Endothelial cell of umbilical vein (primary cell): ENCODE results near the gene LRP1. TPM values are rescaled to one million over a fixed set of nuclear protein-coding genes. Genes with fewer than 3 reads are reported as not detected.
A peak's percentile ranks its signal among the peaks of the same experiment; 100 is the strongest.

Source experiments
- BruUV-seq: library from RNA; stranded (reverse); fragments of 400-500 nt; replicated peaks from 2 replicates; lab custom pipeline; 2021; lab: Mats Ljungman, UMichigan
- CTCF ChIA-PET: fragments of 300-600, 350-600 bp; sonication (Branson Sonifier 250); formaldehyde crosslinking; loops from one replicate; lab custom pipeline; 2021; ENCODE audit warnings: antibody characterized with exemption, inconsistent platforms; lab: Charles Lee
- POLR2A ChIA-PET: fragments of 300-600, 350-600 bp; sonication (Branson Sonifier 250); formaldehyde crosslinking; loops from one replicate; lab custom pipeline; 2021; ENCODE audit warnings: antibody characterized with exemption, inconsistent platforms; lab: Charles Lee
- DNase-seq: peaks from one replicate; pipeline ENCODE4 v3.0.0-alpha.2; 2011; ENCODE audit warnings: low read depth, low spot score
- FAIRE-seq: peaks from 2 replicates; lab custom pipeline; 2011; peaks lifted over from hg19 to GRCh38; lab: Jason Lieb, UNC
- H2AFZ ChIP-seq: 2 replicates; pipeline ENCODE4 v1.6.0; 2012; ENCODE audit warnings: low read depth, low read length, control low read depth, inconsistent platforms
- H3K27ac ChIP-seq: 2 replicates; pipeline ENCODE4 v1.5.1; 2011; ENCODE audit warnings: low read depth, mild to moderate bottlenecking, control low read depth, low read length, moderate library complexity; ENCODE audit not compliant: insufficient read depth
- H3K27me3 ChIP-seq, 2 experiments: 2 replicates each; pipeline versions ENCODE4 v1.6.0 to v1.6.1; 2011; ENCODE audit warnings: low read length in 2 of 2, mixed read lengths in 1 of 2; ENCODE audit not compliant: control insufficient read depth in 2 of 2, insufficient read depth in 2 of 2
- H3K36me3 ChIP-seq, 2 experiments: 2 replicates in 1 of 2; 3 replicates in 1 of 2; pipeline ENCODE4 v1.5.1; 2011; ENCODE audit warnings: low read length in 2 of 2, mild to moderate bottlenecking in 1 of 2, moderate library complexity in 1 of 2; ENCODE audit not compliant: control insufficient read depth in 2 of 2, insufficient read depth in 2 of 2; ENCODE audit errors: extremely low read depth in 1 of 2
- H3K4me1 ChIP-seq: 3 replicates; pipeline ENCODE4 v1.5.1; 2011; ENCODE audit warnings: mild to moderate bottlenecking, low read length; ENCODE audit not compliant: control insufficient read depth, insufficient read depth; ENCODE audit errors: extremely low read depth
- H3K4me2 ChIP-seq: 2 replicates; pipeline ENCODE4 v1.6.1; 2011; ENCODE audit warnings: low read length, control low read depth, mixed read lengths; ENCODE audit not compliant: insufficient read depth
- H3K4me3 ChIP-seq, 3 experiments: fragments of 200-600 bp in 1 of 3; sonication (generic), shearing (Covaris generic) in 1 of 3; replicated peaks in 1 of 3; 2 replicates each; pipeline ENCODE4 v1.5.1; 2011 to 2016; ENCODE audit warnings: control low read depth in 3 of 3, low read length in 3 of 3, mild to moderate bottlenecking in 2 of 3, inconsistent platforms in 1 of 3, low read depth in 1 of 3, moderate library complexity in 1 of 3; ENCODE audit not compliant: insufficient read depth in 1 of 3
- H3K79me2 ChIP-seq: 2 replicates; pipeline ENCODE4 v1.6.0; 2012; ENCODE audit warnings: low read length, inconsistent platforms; ENCODE audit not compliant: control insufficient read depth, insufficient read depth
- H3K9ac ChIP-seq: replicated peaks from 2 replicates; pipeline ENCODE3; 2011; ENCODE audit warnings: low read length, control low read depth; ENCODE audit not compliant: insufficient read depth; ENCODE audit errors: extremely low read depth
- H3K9me1 ChIP-seq: replicated peaks from 3 replicates; pipeline ENCODE4 v1.6.0; 2011; ENCODE audit warnings: mild to moderate bottlenecking, low read length; ENCODE audit not compliant: control insufficient read depth, insufficient read depth; ENCODE audit errors: extremely low read depth
- H3K9me3 ChIP-seq: replicated peaks from 2 replicates; pipeline ENCODE4 v1.5.1; 2012; ENCODE audit warnings: low read length, inconsistent platforms; ENCODE audit not compliant: control insufficient read depth, insufficient read depth
- H4K20me1 ChIP-seq: replicated peaks from 2 replicates; pipeline ENCODE3; 2011; ENCODE audit warnings: mild to moderate bottlenecking, low read length; ENCODE audit not compliant: control insufficient read depth, insufficient read depth; ENCODE audit errors: extremely low read depth
- CTCF ChIP-seq, 2 donors: IDR thresholded peaks; 1 replicate in 1 of 2; 2 replicates in 1 of 2; pipeline ENCODE4 v1.5.1; 2011; ENCODE audit warnings: low read length in 2 of 2, mild to moderate bottlenecking in 2 of 2, moderate library complexity in 2 of 2, control low read depth in 1 of 2, inconsistent platforms in 1 of 2, low read depth in 1 of 2; ENCODE audit not compliant: insufficient read depth in 1 of 2; ENCODE audit errors: extremely low read depth in 1 of 2
- EZH2 ChIP-seq: IDR thresholded peaks from 2 replicates; pipeline ENCODE4 v1.6.1; 2012; ENCODE audit warnings: borderline replicate concordance, low read depth, mild to moderate bottlenecking, moderate library complexity, low read length, inconsistent platforms; ENCODE audit not compliant: severe bottlenecking
- FOS ChIP-seq: IDR thresholded peaks from 2 replicates; pipeline ENCODE4 v1.6.1; 2011; ENCODE audit warnings: mild to moderate bottlenecking, low read length, moderate library complexity, borderline replicate concordance; ENCODE audit not compliant: insufficient read depth
- POLR2A ChIP-seq: IDR thresholded peaks from 2 replicates; pipeline ENCODE4 v1.6.1; 2012; ENCODE audit warnings: low read depth, mild to moderate bottlenecking, control low read depth, low read length
- dilution Hi-C: fragments of 300-500 bp; cut with MboI; formaldehyde crosslinking; loops from one replicate; pipeline ENCODE4 v1.15.0; 2019; ENCODE audit warnings: low sequenced_read_pairs; ENCODE audit not compliant: extremely low pct_ligation_motif_present
- intact Hi-C: fragments of 100-400 bp; cut with micrococcal nuclease; formaldehyde crosslinking; loops from one replicate; pipeline ENCODE4 v1.10.0; 2022
- polyA plus RNA-seq, 4 experiments: library from polyadenylated mRNA; depleted of rRNA in 3 of 4; stranded (reverse) in 3 of 4; unstranded in 1 of 4; fragments of >200 nt; gene quantifications; 2 replicates each; pipeline versions ENCODE4 v1.2.1 to v1.2.3, GENCODE V29; 2011 to 2012; ENCODE audit warnings: missing spikeins in 1 of 4
- total RNA-seq: library from RNA; stranded (reverse); gene quantifications from 2 replicates; pipeline ENCODE4 v1.2.3, GENCODE V29; 2021

The LRP1 gene
- total and polyA plus RNA-seq, 2 donors (not counting 3 experiments of a cell fraction or from before 2014, with no cell fraction given): 1.6 to 4.6 TPM

- dilution Hi-C loops: no loop called here
- DNase-seq: no peak
- TF ChIP-seq CTCF (IDR thresholded peaks at IDR 0.05; ENCODE audit: extremely low read depth in 1 of 2, insufficient read depth in 1 of 2, low read depth in 1 of 2, low read length in 2 of 2): no peak
- TF ChIP-seq FOS: no peak
- TF ChIP-seq POLR2A: no peak
- peak; percentile 80 for TF ChIP-seq EZH2
- H2AFZ ChIP-seq: peak overlapping the region; percentile 75
- no TSS peak for BruUV-seq
- H3K4me1 ChIP-seq: peaks cover 27% of the 10 kb centered on the region
- no peaks in the 10 kb centered on the region for H4K20me1 ChIP-seq
- no peaks in the 10 kb centered on the region for H3K9me1 ChIP-seq
- peak overlapping the region in 2 of 3 experiments; percentile 3 to 35 for H3K4me3 ChIP-seq
- no peaks in the 10 kb centered on the region for H3K79me2 ChIP-seq
- H3K36me3 ChIP-seq: peaks cover 0 to 9% of the 10 kb centered on the region in 2 experiments
- no peaks in the 10 kb centered on the region for H3K9me3 ChIP-seq
- peaks cover 52 to 58% of the 10 kb centered on the region in 2 experiments for H3K27me3 ChIP-seq
- no peak overlapping the region for H3K27ac ChIP-seq
- no peak for FAIRE-seq
- ChIA-PET CTCF (interaction anchor here (0.6 to 10.7 kb wide), 10 partner anchors 8 to 52 kb away, joined by 3 to 214 read pairs (median 7); partner anchors contain the start of genes NXPH4, SHMT2 and STAC3), POLR2A (interaction anchor here (1.0 kb wide), 1 partner anchor 8 kb away, joined by 3 read pairs; the partner anchor contains the start of gene SHMT2)
- H3K4me2 ChIP-seq: peak overlapping the region; percentile 66
- no peak overlapping the region for H3K9ac ChIP-seq
- intact Hi-C loops: loop anchor here (2.0 kb wide), 1 partner anchor 13 kb away; no protein-coding TSS in a partner anchor
Observed at GRCh38 chr12:57237932-57238853, 109.9 kb downstream of the LRP1 start.
